HG02884 (cell line): ENCODE measurements around the gene HNRNPL.
A peak's percentile ranks its signal among the peaks of the same experiment; 100 is the strongest.
"Not testable (repeated sequence)": the region's sequence is repeated elsewhere in the genome, so short reads cannot be mapped to it uniquely, and the experiment has no call there.

ENCODE experiments used
- ATAC-seq: cut with Tn5 transposase; IDR thresholded peaks from one replicate; pipeline ENCODE4 v1.9.1; 2021; ENCODE audit warnings: mild to moderate bottlenecking, moderate library complexity; ENCODE audit not compliant: unreplicated experiment

The HNRNPL gene

DNA sequence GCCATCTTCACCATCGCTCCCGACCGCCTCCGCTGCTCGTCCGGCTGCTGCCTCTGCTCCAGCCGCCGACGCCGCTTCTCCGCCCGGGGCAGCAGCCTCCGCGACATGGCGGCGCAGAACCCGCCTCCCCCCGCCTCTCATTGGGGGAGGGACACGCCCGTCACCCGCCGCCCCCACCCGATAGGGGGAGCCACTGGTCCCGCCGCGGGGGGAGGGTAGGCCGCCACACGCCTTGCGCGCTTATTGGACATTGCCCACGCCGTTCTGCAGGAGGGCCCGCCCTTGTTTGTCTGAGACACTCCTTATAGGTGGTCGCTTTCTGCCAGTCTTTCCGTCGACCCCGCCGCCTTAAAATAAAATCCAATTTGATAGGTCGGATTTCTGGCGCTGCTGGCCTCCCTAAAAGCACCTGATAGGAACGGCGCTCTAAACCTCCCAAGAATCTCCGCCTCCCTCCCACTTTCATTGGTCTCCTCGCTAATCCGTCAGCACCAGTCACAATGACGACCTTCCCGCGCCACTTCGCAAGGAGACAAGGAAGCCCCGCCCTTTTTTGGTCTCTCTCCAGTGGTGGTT lies at the start of gene HNRNPL:
HNRNPL (minus strand) TSS at position 127 of the 576 bp plus-strand sequence; CDS start at position 107, 20 bp downstream.
- ATAC-seq: peak; percentile 49

DNA sequence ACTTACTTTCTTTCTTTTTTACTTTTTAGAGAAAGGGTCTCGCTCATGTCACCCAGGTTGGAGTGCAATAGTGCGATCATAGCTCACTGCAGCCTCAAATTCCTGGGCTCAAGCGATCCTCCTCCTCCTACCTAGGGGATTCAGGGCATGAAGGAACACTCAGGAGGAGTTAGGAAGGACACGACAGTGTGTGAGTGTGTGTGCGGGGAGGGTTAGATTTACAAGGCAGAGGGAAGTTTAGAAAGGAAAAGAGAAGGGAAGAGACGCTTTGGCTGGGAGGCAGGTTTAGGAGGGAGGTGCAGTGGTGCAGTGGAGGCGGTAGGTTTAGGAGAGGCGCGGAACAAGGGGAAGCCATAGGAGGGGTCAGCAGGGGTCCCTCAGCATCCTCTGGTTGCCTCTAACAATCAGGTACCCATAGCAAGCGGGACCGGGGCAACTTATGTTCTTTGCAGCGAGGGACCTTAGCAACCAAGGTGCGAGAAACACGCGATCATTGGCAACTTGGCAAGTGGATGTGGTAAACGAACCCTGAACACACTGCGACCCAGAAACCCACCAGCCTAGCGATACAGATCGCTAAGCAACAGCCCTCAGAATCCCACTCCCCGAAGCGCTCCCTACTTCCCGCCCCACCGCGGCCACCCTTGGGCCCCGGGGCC lies 49.1 kb upstream of the HNRNPL start:
- no peak for ATAC-seq

DNA sequence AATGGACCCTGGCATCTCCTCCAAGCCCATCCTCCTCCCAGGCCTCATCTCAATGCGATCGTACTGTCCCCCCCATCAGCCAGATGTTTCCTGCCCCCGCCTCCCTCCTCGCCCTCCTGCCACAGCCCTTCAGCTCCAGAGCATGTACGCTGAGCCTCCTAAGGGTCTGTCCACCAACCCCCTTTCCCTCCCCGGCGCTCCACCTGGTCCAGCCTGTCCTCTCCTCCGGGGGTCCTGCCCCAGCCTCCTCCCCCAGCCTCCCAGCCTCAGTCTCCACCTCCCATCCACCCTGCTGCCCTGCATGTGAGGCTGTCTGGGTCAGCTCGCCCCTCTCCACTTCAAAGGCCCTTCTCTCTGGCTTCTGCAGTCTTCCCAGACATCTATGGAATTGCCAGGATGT lies 45.2 kb upstream of the HNRNPL start:
- no peak for ATAC-seq

GRCh38 chr19:38893341-38893771 lies 43.6 kb upstream of the HNRNPL start:
- ATAC-seq: no peak

DNA sequence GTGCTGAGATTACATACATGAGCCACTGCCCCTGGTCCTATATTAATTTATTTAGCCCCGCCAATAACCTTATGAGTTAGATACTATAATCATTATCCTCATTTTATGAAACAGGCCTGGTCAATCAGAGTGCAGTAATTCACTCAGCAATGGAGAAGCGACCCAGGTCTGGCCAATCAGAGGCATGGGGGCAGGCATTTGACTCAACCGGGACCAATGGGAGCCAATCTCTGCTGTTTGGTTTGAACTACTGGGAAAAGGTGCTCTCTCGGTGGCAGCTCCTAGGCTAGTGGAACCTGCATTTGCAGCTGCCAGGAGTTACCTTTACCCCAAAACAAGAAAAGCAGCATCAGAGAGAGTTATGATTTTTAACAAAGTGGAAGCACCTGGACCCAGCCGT lies 43.1 kb upstream of the HNRNPL start:
- ATAC-seq: no peak

DNA sequence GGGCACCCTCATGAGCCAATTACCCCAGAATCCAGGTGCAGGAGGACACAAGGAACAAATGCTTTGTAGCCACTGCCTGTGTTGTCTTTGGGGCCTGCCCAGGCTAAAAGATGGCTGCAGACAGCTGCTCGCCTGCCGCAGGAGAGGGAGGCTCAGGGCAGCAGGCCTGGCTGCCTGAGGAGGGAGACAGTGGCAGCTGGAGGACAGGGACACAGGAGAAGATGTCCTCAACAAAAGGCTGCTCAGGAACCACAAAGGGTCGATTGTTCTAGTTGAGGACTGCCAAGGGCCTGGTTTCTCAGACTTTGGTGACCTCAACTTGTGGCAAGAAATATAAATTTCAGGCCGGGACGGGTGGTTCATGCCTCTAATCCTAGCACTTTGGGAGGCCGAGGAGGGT lies 42.0 kb upstream of the HNRNPL start:
- no peak for ATAC-seq

DNA sequence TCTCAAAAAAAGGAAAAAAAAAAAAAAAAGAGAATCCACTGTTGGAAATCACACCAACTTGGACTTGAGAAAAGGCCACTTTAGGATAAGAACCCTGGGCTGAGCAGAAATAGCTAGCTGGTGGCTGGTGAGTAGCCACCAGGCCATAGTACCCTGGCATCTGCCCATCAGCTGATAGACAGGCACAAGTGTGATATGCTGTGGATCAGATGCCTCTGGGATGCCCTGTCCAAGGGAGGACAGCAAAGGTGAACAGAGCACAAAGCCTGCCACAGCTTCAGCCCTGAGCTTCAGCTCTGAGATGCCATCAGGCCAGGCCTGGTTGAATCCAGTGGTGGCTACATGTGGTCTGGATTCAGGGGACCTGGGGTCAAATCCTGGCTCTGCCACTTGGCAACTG lies 40.9 kb upstream of the HNRNPL start:
- no peak for ATAC-seq

DNA sequence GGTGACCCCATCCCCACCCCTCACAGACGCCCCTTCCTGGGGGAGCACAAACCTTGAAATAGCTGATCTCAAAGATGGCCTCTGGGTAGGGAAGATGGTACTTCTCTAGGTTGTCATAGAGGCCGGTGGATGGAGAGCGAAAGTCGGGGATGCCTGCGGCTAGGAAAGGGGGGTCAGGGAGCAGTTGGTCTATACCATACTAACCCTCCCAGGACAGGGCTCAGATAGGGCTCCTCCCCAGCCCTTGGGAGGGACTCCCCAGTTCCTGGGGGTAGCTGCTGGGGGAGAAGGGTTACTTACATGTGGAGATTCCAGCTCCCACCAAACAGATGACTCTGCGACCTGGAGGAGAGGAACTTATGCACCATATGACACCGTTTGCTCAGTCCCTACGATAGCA lies 40.0 kb upstream of the HNRNPL start:
- ATAC-seq: no peak

- ATAC-seq: no peak
Measured at GRCh38 chr19:38888876-38889275, 39.1 kb upstream of the HNRNPL start.

- not testable (repeated sequence) for ATAC-seq
Measured at GRCh38 chr19:38884691-38885090, 34.9 kb upstream of the HNRNPL start.

DNA sequence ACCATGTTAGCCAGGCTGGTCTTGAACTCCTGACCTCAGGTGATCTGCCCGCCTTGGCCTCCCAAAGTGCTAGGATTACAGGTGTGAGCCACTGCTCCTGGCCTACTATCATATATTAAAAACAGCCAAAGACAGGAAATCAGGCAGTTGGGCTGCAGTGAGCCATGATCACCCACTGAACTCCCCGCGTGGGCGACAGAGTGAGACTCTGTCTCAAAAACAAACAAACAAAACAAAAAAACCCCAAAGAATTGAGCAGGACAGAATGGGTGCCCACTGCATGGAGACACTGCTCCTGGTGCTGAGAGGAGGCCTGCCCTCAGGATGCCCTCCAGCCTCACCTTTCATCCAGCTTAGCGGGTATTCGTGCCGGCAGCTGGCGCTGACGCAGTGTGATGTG lies 33.5 kb upstream of the HNRNPL start:
- ATAC-seq: no peak

- no peak for ATAC-seq
Measured at GRCh38 chr19:38880882-38881609, 31.3 kb upstream of the HNRNPL start.

- no peak for ATAC-seq
Measured at GRCh38 chr19:38880076-38880881, 30.5 kb upstream of the HNRNPL start.

GRCh38 chr19:38879400-38879751 lies 29.6 kb upstream of the HNRNPL start:
- ATAC-seq: no peak

DNA sequence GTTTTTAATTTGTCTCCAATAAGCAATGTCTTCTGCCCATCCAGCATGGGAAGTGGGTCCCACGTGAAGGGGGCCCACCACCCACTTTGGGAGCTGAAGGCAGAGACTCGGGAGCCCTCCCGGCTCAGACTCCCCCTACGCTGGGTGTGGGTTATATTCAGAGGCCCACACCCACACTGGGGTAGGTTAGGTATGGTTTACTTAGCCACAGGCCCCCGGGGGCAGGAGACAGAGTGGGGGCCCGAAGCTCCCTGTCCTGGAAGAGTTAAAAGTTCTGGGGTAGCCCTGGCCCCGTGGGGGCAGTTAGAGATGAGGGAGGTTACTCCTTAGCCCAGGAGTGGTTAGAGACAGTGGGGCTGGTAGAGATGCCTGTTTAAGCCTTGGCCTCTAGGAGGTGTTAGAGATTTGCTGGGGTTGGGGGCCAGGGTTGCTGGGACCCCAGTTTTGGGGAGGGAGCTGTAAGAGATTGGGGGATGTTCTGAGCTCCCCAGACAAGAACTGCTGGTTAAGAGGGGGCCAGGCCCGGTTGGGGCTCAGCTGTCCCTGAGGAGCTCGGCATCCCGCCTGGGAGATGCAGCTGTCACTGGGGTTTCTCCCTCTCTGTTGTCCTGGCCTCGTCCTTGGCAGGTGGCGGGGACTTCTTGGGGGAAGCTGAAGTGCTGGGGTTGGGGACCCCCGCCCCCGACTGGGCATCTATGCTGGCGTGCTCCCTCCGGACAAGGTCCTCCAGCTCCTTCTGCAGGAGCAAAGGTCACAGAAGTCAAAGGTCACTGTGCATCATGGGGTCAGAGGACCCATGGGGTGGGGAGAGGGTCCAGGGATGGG lies 29.0 kb upstream of the HNRNPL start:
- no peak for ATAC-seq

DNA sequence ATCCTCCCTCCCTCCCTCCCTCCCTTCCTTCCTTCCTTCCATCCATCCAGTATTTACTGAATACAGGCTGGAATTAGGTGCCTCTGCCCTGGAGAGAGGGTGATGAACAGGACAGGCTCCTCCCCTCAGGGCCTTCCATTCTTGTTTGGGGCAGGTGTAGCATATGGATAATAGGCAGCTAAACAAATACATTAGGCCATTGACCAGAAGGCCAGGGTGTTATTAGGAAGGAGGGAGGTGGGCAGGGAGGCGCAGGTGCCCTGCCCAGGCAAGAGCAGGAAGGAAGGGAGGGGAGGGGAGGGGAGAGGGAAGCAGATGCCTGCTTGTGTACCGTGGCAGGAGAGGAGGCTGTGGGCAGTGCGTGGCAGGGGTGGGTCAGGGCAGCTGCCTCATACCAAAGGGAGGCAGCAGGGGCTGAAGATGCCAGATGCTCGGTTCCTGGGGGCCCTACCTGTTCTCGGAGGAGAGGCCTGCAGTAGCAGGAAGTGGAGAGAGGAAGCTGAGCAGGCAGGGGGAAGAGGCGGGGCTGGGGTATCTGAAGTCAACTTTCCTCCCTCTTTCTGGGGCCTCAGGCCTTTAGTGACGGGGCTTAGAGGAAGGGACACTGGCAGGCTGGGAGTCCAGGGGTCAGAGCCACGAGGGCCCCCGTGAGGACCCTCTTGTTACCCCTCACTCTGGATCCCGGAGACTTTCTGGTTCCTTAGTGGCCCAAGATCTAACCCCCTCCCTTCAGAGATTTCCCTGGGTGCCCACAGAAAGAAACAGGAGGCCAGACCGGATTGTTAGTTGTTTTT lies 28.2 kb upstream of the HNRNPL start, which contains the start of gene RINL:
RINL (minus strand) TSS at position 495 of the 794 bp plus-strand sequence. CDS start 1,533 bp downstream, outside the sequence.
- no peak for ATAC-seq

DNA sequence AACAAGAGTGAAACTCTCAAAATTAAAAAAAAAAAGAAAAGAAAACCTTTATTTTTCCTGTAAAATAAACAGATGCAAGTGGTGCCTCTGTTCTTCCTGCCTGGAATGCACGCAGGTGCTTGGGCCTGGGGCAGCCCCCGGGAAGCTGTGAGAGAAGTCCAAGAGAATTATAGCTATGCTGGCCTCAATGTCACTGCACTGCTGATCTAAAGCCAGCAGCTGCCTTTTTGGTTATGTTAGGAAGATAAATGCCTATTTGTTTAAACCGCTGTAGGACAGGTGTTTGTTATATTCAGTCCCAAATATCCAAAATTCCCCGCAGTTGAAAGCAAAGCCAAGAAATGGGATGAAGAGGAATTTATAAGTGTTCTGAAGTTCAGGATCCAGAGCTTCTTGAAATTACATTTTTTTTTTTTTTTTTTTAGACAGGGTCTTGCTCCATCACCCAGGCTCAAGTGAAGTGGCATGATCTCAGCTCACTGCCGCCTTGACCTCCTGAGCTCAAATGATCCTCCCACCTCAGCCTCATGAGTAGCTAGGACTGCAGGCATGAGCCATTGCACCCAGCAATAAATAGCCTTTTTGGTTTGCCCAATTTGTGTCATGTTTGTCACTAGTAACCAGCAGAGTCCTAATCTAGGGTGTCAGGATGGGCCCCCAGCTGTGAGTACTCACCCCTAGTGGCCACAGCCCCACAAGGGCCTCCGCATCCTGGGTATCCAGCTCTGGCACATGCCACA lies 26.0 kb upstream of the HNRNPL start:
- ATAC-seq: no peak

- ATAC-seq: not testable (repeated sequence)
Measured at GRCh38 chr19:38873400-38873799, 23.6 kb upstream of the HNRNPL start.

DNA sequence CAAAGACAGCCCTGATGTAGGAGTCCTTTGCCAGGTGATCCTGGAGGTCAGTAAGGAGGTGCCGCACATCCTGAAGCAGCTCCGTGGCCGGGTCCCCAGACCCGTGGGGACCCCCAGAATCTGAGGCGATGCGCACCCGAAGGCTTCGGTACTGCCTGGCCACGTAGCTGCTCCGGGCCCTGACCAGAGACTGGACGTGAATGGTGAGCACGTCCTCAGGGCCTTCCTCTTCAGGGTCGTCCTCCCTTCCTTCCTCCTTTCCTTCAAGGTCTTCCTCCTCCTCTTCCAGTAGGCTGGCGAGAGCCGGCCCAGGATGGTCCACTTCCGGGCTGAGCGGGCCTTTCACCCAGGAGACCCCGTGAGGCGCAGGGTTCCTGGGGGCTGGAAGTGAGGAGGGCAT lies 20.8 kb upstream of the HNRNPL start:
- ATAC-seq: no peak
